ENCODE data around the gene MRNIP. TPM values are rescaled to one million over a fixed set of nuclear protein-coding genes. Genes with fewer than 3 reads are reported as not detected.

The MRNIP gene
- total and polyA plus RNA-seq, 2 of the 8 experiments (the other 6 are each of a cell fraction or from before 2014, with no cell fraction given) = 29.6 TPM

DNA sequence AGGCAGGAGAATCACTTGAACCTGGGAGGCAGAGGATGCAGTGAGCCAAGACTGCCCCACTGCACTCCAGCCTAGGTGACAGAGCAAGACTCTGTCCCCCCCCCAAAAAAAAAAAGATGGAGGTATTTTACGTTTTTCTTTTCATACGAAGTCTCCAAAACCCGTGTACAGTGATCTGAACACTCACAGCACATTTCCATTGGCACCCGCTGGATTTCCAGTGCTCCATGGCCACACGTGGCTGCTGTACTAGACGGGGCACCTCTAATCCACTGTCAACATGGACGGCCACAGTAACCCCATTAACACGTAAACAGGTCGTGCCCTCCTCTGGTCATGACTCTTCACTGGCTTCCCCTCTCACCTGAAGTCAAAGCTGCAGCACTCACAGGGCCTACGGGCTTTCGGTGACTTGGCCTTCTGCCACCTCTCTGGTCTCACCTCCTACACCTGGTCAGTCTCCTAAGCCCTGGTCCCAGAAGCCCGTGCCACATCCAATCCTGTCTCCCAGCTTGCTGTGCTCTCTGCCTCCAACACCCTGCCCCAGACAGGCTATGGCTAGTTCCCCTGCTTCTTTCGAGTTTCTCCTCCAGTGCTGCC is 27.0 kb upstream of the MRNIP start:
- Histone ChIP-seq H3K23ac (ENCODE audit: insufficient read length) (no peak overlapping the region), H3K4me3 (ENCODE audit: extremely low read depth in 1 of 4, insufficient read depth in 2 of 4, low read depth in 3 of 4, low read length in 4 of 4) (no peak overlapping the region), H2AK5ac (ENCODE audit: low read depth, low read length) (no peak overlapping the region), H4K5ac (ENCODE audit: insufficient read length, low read depth, low read length) (no peak overlapping the region), H2BK120ac (replicated peaks; ENCODE audit: low read depth, low read length) (no peak overlapping the region), H4K8ac (ENCODE audit: extremely low read depth, insufficient read depth, low read length) (no peak overlapping the region), H3K27me3 (replicated peaks in 1 of 4; ENCODE audit: control insufficient read depth in 3 of 4, extremely low read depth in 1 of 4, insufficient read depth in 3 of 4, low read length in 3 of 4) (no peaks in the 10 kb centered on the region), H3K9ac (replicated peaks in 1 of 4; ENCODE audit: extremely low read depth in 1 of 4, low read depth in 3 of 4, low read length in 3 of 4) (no peak overlapping the region), H4K91ac (replicated peaks; ENCODE audit: insufficient read length, low read length) (no peak overlapping the region), H2BK12ac (ENCODE audit: low read depth, low read length) (no peak overlapping the region), H3K36me3 (ENCODE audit: control insufficient read depth in 2 of 4, insufficient read depth in 4 of 4, low read length in 3 of 4) (peaks cover 11 to 40% (median 23%) of the 10 kb centered on the region in 4 experiments), H3K14ac (ENCODE audit: insufficient read length) (no peak overlapping the region), H2BK5ac (ENCODE audit: low read depth, low read length) (no peak overlapping the region), H3K4me2 (ENCODE audit: insufficient read depth in 1 of 2, low read depth in 2 of 2, low read length in 2 of 2) (no peak overlapping the region), H3K79me1 (ENCODE audit: low read depth, low read length) (peaks cover 3% of the 10 kb centered on the region; the same call in 1 of the 2 replicates), H2BK15ac (ENCODE audit: low read length) (no peak overlapping the region), H3K18ac (ENCODE audit: extremely low read depth, low read length) (no peak overlapping the region), H3K4ac (replicated peaks; ENCODE audit: insufficient read length, low read depth, low read length) (no peak overlapping the region), H3K79me2 (ENCODE audit: control insufficient read depth in 1 of 2, insufficient read depth in 2 of 2, low read length in 2 of 2) (no peaks in the 10 kb centered on the region), H3K27ac (ENCODE audit: low read depth, low read length) (no peak overlapping the region), H3K56ac (replicated peaks; ENCODE audit: insufficient read length, low read depth, low read length) (no peak overlapping the region), H4K20me1 (replicated peaks in 1 of 2; ENCODE audit: control insufficient read depth in 1 of 2, insufficient read depth in 2 of 2, low read length in 2 of 2) (no peaks in the 10 kb centered on the region), H2AFZ (ENCODE audit: low read length) (no peak overlapping the region), H3K4me1 (replicated peaks in 1 of 4; ENCODE audit: control insufficient read depth in 3 of 4, insufficient read depth in 4 of 4, low read length in 3 of 4) (no peaks in the 10 kb centered on the region), H3K23me2 (ENCODE audit: low read depth, low read length) (no peaks in the 10 kb centered on the region), H3K9me3 (ENCODE audit: insufficient read depth in 2 of 2, low read depth in 1 of 2, low read length in 1 of 2) (peaks cover 8 to 16% of the 10 kb centered on the region in 2 experiments), H2BK20ac (ENCODE audit: low read length) (no peak overlapping the region)
- ChIA-PET POLR2A (ENCODE audit: partially characterized antibody) (no interaction called here), CTCF (ENCODE audit: partially characterized antibody) (interaction anchor here (1.0 to 2.2 kb wide), 2 partner anchors 9 to 123 kb away, joined by 3 to 7 read pairs; no protein-coding TSS in a partner anchor)
- no peak for TF ChIP-seq CBX5 (IDR thresholded peaks at IDR 0.05; ENCODE audit: low read depth, low read length)
- no peak for TF ChIP-seq KDM5A (IDR thresholded peaks at IDR 0.05; ENCODE audit: low read length)
- TF ChIP-seq SIN3A (conservative IDR thresholded peaks at IDR 0.05 in 1 of 2, IDR thresholded peaks at IDR 0.05 in 1 of 2; ENCODE audit: low read depth in 1 of 2, low read length in 2 of 2) = no peak
- TF ChIP-seq RXRA (IDR thresholded peaks at IDR 0.05; ENCODE audit: insufficient read depth, low read depth, low read length) = no peak
- TF ChIP-seq SIRT6 (IDR thresholded peaks at IDR 0.05; ENCODE audit: low read length) = no peak
- FAIRE-seq (no peak), DNase-seq (ENCODE audit: low read depth in 1 of 2, low spot score in 2 of 2) (no peak)
- 90% methylated on average over 13 of the region's 13 CpGs; no CpG with 5 or more reads in 1 of the 2 experiments for WGBS, 2 experiments (ENCODE audit: extremely low coverage in 1 of 2, insufficient coverage in 1 of 2, insufficient read length in 1 of 2, insufficient replicate concordance in 2 of 2, low coverage in 1 of 2, low lambda C conversion rate in 2 of 2, missing lambda C conversion rate in 1 of 2)

All from H1 (cell line).